PC-3 (cell line): ENCODE results near the gene ASB7.

Experiments
- CTCF ChIP-seq: fragments of 300-600 bp; sonication (generic); conservative IDR thresholded peaks from 2 replicates; pipeline ENCODE4 v1.5.1; 2017; ENCODE audit warnings: antibody characterized with exemption, low read depth, mild to moderate bottlenecking, low read length
- EZH2 ChIP-seq: fragments of 300-600 bp; sonication (generic); IDR thresholded peaks from one replicate; pipeline ENCODE4 v1.6.1; 2017; ENCODE audit warnings: antibody characterized with exemption, mild to moderate bottlenecking, low read length; ENCODE audit not compliant: unreplicated experiment
- EZH2phosphoT487 ChIP-seq: fragments of 300-600 bp; sonication (generic); IDR thresholded peaks from 2 replicates; pipeline ENCODE4 v1.6.1; 2018; ENCODE audit warnings: mild to moderate bottlenecking, antibody characterized with exemption, low read length, borderline replicate concordance

- TF ChIP-seq EZH2phosphoT487 (no peak), CTCF (no peak), EZH2 (no peak)
Measured at GRCh38 chr15:100686021-100686724, 83.8 kb downstream of the ASB7 start.
